C4-2B (cell line): ENCODE measurements around the gene ACVR1.

Experiments
- H3K27ac ChIP-seq: fragments of 450-650 bp; 2 replicates; pipeline ENCODE4 v1.5.1; 2017
- CTCF ChIP-seq: fragments of 450-650 bp; conservative IDR thresholded peaks from 2 replicates; pipeline ENCODE4 v1.5.1; 2017; ENCODE audit warnings: mild to moderate bottlenecking
- ZFX ChIP-seq: fragments of 450-650 bp; IDR thresholded peaks from 2 replicates; pipeline ENCODE4 v1.6.1; 2017

ACVR1 gene

GRCh38 chr2:157806426-157807077 lies 69.6 kb downstream of the ACVR1 start:
- H3K27ac ChIP-seq = no peak overlapping the region
- no peak for TF ChIP-seq ZFX
- no peak for TF ChIP-seq CTCF

GRCh38 chr2:157805519-157805918 lies 70.6 kb downstream of the ACVR1 start:
- TF ChIP-seq CTCF (no peak), ZFX (no peak)
- H3K27ac ChIP-seq = no peak overlapping the region

- no peak overlapping the region for H3K27ac ChIP-seq
- no peak for TF ChIP-seq ZFX
- no peak for TF ChIP-seq CTCF
Measured at GRCh38 chr2:157804355-157804754, 71.8 kb downstream of the ACVR1 start.

GRCh38 chr2:157803952-157804351 lies 72.2 kb downstream of the ACVR1 start:
- TF ChIP-seq ZFX (no peak), CTCF (no peak)
- no peak overlapping the region for H3K27ac ChIP-seq

GRCh38 chr2:157803476-157803875 lies 72.7 kb downstream of the ACVR1 start:
- no peak for TF ChIP-seq ZFX
- TF ChIP-seq CTCF = no peak
- no peak overlapping the region for H3K27ac ChIP-seq

GRCh38 chr2:157800838-157801495 lies 75.2 kb downstream of the ACVR1 start:
- TF ChIP-seq ZFX (no peak), CTCF (no peak)
- no peak overlapping the region for H3K27ac ChIP-seq

GRCh38 chr2:157793053-157793612 lies 83.0 kb downstream of the ACVR1 start:
- no peak for TF ChIP-seq ZFX
- H3K27ac ChIP-seq = no peak overlapping the region
